ENCODE data around the gene GLE1.

- TF ChIP-seq CTCF (conservative IDR thresholded peaks at IDR 0.05 in 1 of 2, IDR thresholded peaks at IDR 0.05 in 1 of 2; ENCODE audit: low read depth in 1 of 2, low read length in 2 of 2) = no peak
- TF ChIP-seq EZH2 (IDR thresholded peaks at IDR 0.05; ENCODE audit: low read length, missing control alignments) = no peak
These were observed 76.2 kb downstream of the GLE1 start for GRCh38 chr9:128580731-128581130.
